Fibroblast of pulmonary artery (primary cell): ENCODE results near the gene NEU4.

Source experiments
- DNase-seq: peaks from one replicate; pipeline ENCODE4 v3.0.0-alpha.2; 2010; ENCODE audit warnings: low read depth
- H3K4me3 ChIP-seq: replicated peaks from 2 replicates; pipeline ENCODE4 v1.5.1; 2011; ENCODE audit warnings: low read depth, mild to moderate bottlenecking, control low read depth, low read length, moderate library complexity
- CTCF ChIP-seq: IDR thresholded peaks from 2 replicates; pipeline ENCODE4 v1.5.1; 2011; ENCODE audit warnings: mild to moderate bottlenecking, control low read depth, low read length, inconsistent platforms; ENCODE audit errors: missing control alignments

The NEU4 gene

GRCh38 chr2:241857041-241857541, 48.1 kb downstream of the NEU4 start:
- H3K4me3 ChIP-seq: no peak overlapping the region
- DNase-seq: no peak
- TF ChIP-seq CTCF: no peak

DNA sequence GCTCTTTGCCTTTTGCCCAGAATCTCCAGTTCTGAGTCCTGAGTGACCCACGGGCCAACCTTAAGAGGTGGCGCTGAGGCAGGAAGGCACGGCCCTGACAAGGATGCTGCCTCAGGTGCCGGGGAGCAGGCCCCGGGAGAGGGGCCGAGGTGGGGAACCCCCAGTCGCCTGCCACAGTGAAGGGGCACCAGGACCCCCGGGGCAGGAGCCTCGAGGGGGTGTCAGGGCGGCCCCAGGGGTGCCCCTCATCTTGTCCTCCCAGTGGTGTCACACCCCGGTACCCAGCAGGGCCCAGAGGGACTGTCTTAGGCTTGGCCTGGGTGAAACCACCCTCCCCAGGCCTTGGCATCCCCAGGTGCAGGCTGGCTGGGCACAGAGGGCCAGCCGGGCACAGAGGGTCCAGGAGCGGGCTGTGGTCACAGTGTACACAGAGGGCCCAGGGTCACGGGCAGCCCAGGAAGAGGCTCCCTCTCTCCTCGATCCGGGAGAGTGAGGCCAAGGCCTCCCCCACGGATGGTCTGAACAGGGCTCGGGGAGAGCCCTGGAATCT, 48.7 kb downstream of the NEU4 start:
- no peak overlapping the region for H3K4me3 ChIP-seq
- no peak for TF ChIP-seq CTCF
- DNase-seq: no peak

GRCh38 chr2:241858206-241859016, 49.4 kb downstream of the NEU4 start, which contains the start of gene PDCD1:
PDCD1 (minus strand) TSS chr2:241858894; CDS start chr2:241858838, 56 bp downstream.
- peak within 1 kb of the TSS; percentile 27 for H3K4me3 ChIP-seq
- TF ChIP-seq CTCF: no peak
- DNase-seq: no peak

DNA sequence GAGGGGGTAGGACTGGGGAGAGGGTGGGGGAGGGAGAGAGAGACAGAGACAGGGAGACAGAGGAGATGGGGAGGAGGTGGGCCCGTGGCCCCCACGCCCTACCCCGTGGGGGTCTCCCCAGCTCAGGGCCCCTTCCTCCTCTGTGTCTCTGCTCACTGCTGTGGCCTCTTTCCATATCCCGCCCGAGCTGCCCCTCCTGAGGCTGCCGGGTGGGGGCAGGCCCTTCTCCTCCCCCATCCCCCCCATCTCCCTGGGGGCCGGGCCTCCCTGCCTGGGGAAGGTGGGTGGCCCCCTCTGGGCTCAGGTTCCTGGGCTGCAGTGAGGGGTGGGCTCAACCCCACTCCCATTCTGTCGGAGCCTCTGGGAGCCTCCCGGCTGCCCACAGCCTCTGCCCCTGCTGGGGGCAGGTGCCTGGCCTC, 50.0 kb downstream of the NEU4 start:
- no peak for DNase-seq
- no peak for TF ChIP-seq CTCF
- no peak overlapping the region for H3K4me3 ChIP-seq

DNA sequence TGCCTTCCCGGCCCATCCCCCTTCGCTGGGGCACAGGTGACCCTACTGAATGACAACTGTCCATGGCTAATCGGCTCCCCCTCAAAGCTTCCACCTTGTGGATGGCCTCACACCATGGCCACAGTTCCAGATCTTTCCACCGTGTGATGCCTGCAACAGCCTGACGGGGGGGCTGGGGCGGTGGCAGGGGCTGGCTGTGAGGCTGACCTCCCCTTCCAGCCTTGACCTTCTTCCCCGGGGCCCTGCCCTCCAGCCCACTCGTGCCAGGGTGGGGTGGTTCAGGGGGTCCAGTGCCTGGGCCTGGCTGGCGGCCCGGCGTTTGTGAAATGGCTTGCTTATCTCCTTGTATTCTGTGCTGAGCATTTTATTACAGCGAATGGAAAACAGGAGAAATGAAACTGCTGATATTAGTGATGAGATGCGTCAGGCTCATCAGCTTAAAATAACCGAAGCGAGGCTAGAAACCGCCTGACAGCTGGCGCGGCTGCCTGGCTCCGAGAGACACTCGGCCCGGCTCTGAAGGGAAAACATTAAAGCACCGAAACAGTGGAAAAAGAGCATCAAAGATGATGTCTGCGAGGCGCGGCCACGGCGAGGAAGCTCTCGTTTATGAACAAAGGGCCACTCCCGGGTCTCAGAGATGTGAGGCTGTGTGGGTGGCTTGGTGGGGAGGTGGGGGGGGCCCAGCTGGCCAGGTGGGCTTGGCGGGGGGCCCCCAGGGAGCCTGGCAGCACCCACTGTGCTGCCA, 50.6 kb downstream of the NEU4 start:
- H3K4me3 ChIP-seq: peak overlapping the region; percentile 27
- peak; percentile 40 for DNase-seq
- TF ChIP-seq CTCF: peak; percentile 38

DNA sequence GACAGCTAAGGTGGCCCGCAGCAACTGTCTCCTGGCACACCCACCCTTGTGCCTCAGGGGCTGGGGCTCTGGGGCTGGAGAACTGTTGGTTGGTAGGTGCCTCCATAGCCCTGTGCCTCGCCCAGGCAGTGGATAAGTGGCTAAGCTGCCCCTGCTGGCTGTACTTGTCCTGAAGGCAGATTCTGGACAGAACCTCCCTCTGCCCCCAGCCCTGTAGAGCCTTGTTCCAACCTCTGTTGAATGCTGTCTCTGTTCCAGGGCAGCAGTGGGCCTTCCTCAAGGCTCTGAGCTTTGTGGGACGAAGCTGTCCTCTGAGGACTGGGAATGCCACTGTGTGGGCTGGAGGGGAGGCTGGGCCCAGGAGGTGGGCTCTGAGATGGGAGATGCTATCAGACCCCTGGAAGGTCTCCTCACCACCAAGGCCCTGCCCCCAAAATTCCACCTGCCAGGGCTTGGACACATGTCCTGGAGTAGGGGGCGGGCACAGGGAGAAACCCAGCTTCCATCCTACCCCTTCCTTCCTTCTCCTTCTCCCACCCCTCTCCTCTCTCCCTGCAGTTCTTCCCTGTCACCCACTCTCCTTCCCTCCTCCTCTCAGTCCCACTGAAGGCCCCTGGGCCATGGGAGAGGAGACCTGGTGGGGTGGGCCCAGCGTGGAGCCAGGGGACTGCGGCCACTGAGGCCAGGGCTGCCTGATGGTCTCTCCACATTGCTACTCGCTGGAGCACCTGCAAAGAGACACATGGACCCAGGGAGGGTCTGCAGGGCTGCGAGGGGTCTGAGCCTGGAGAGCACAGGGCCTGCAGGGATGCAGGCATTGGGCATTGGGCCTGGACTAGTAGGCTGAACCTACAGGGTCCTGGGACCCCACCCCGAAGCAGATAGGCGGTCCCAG, 51.4 kb downstream of the NEU4 start:
- DNase-seq: no peak
- TF ChIP-seq CTCF: no peak
- no peak overlapping the region for H3K4me3 ChIP-seq
